GM19240 (cell line): Measurements from ENCODE around the gene LGR4.

Experiments used
- DNase-seq: peaks from one replicate; pipeline ENCODE4 v3.0.0; 2011; ENCODE audit warnings: low spot score; ENCODE audit not compliant: insufficient read length

Gene LGR4

GRCh38 chr11:27383645-27384044, 88.9 kb downstream of the LGR4 start:
- no peak for DNase-seq

- DNase-seq, result no peak
Measured at GRCh38 chr11:27381238-27381666, 91.3 kb downstream of the LGR4 start.

- no peak for DNase-seq
Measured at GRCh38 chr11:27380771-27381170, 91.8 kb downstream of the LGR4 start.

GRCh38 chr11:27379449-27379848, 93.1 kb downstream of the LGR4 start:
- DNase-seq, result no peak

GRCh38 chr11:27375370-27375769, 97.2 kb downstream of the LGR4 start:
- DNase-seq, result no peak

- DNase-seq, result no peak
Measured at GRCh38 chr11:27373856-27374602, 98.6 kb downstream of the LGR4 start.

- DNase-seq, result no peak
Measured at GRCh38 chr11:27373392-27373791, 99.2 kb downstream of the LGR4 start.

GRCh38 chr11:27372164-27372563, 100.4 kb downstream of the LGR4 start:
- no peak for DNase-seq

- no peak for DNase-seq
Measured at GRCh38 chr11:27371489-27371888, 101.1 kb downstream of the LGR4 start.

GRCh38 chr11:27370374-27370773, 102.2 kb downstream of the LGR4 start:
- DNase-seq, result no peak

GRCh38 chr11:27367881-27368280, 104.7 kb downstream of the LGR4 start:
- no peak for DNase-seq

- no peak for DNase-seq
Measured at GRCh38 chr11:27363576-27364117, 108.9 kb downstream of the LGR4 start.

GRCh38 chr11:27362749-27363575, 109.6 kb downstream of the LGR4 start, which contains the start of gene CCDC34:
CCDC34 (minus strand) TSS chr11:27363215; CDS start chr11:27363194, 21 bp downstream.
- peak; percentile 80 for DNase-seq

GRCh38 chr11:27361649-27362431, 110.8 kb downstream of the LGR4 start:
- DNase-seq, result no peak

- DNase-seq, result no peak
Measured at GRCh38 chr11:27358296-27358695, 114.3 kb downstream of the LGR4 start.

- DNase-seq, result no peak
Measured at GRCh38 chr11:27357250-27357649, 115.3 kb downstream of the LGR4 start.

- no peak for DNase-seq
Measured at GRCh38 chr11:27356624-27357222, 115.9 kb downstream of the LGR4 start.

- DNase-seq, result no peak
Measured at GRCh38 chr11:27355575-27356104, 117.0 kb downstream of the LGR4 start.

GRCh38 chr11:27354359-27354965, 118.1 kb downstream of the LGR4 start:
- no peak for DNase-seq
